ENCODE data around the gene VWA8. TPM values are rescaled to one million over a fixed set of nuclear protein-coding genes. Genes with fewer than 3 reads are reported as not detected.

VWA8 gene
- total and polyA plus RNA-seq, 2 experiments from 2014 or later = 6.3 to 24.6 TPM

DNA sequence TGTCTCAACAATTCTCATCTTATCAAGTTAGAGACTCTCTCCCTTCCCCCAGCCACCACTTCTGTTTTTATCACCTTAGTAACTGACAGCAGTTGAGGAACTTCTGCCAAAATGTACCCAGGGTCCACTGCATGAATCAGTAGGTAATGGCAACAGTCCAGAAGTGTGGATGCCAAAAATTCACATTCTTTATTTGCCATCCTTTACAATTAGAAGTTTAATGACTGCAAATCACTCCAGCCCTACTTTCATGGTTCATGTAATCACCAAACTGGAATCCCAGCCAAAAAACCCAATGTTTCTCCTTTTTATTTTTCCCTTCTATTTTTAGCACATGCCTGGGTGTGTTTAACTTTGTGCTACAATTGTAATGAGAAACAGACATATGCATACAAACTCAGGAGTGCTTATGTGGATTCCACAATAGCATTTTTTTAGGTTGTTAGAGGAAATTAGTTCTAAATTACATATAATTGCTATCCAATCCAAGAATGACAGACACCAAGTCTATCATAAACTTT, 260.1 kb downstream of the VWA8 start (continued):
- TF ChIP-seq ZNF114 (CRISPR knock-in tag; IDR thresholded peaks at IDR 0.05) (no peak), POLR2AphosphoS5 (IDR thresholded peaks at IDR 0.05; ENCODE audit: low read depth) (no peak), NANOG (IDR thresholded peaks at IDR 0.05; ENCODE audit: borderline replicate concordance) (no peak), STAT1 (IDR thresholded peaks at IDR 0.05; ENCODE audit: unreplicated experiment) (no peak)
- TF ChIP-seq, protein P1, sequence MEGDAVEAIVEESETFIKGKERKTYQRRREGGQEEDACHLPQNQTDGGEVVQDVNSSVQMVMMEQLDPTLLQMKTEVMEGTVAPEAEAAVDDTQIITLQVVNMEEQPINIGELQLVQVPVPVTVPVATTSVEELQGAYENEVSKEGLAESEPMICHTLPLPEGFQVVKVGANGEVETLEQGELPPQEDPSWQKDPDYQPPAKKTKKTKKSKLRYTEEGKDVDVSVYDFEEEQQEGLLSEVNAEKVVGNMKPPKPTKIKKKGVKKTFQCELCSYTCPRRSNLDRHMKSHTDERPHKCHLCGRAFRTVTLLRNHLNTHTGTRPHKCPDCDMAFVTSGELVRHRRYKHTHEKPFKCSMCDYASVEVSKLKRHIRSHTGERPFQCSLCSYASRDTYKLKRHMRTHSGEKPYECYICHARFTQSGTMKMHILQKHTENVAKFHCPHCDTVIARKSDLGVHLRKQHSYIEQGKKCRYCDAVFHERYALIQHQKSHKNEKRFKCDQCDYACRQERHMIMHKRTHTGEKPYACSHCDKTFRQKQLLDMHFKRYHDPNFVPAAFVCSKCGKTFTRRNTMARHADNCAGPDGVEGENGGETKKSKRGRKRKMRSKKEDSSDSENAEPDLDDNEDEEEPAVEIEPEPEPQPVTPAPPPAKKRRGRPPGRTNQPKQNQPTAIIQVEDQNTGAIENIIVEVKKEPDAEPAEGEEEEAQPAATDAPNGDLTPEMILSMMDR (conservative IDR thresholded peaks at IDR 0.05; ENCODE audit: low read depth in 2 of 2) = no peak

DNA sequence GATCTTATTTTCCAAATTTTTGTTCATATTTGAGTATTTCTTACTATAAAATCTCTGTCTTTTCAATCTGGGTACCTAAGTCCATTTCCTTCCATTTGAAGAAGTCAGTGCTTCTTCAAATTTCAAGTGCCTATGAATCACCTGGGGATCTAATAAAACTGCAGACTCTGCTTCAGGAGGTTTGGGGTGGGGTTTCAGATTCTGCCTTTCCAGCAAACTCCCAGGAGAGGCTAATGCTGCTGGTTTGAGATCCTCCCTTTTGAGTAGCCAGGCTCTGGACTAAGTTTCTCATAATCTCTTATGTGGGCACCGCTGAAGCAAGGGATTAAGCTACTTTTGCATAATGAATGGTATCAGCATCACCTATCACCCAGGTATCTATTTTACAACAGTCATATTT, 261.1 kb downstream of the VWA8 start:
- Histone ChIP-seq H3K27ac (ENCODE audit: low read depth) (no peak overlapping the region), H4K20me1 (replicated peaks; ENCODE audit: insufficient read depth) (no peaks in the 10 kb centered on the region), H3K36me3 (ENCODE audit: insufficient read depth) (no peaks in the 10 kb centered on the region), H3K4me1 (ENCODE audit: insufficient read depth) (peaks cover 29% of the 10 kb centered on the region), H3K9me2 (ENCODE audit: insufficient read depth) (no peaks in the 10 kb centered on the region), H3F3A (replicated peaks; ENCODE audit: low read depth) (no peaks in the 10 kb centered on the region), H3K27me3 (ENCODE audit: insufficient read depth) (no peaks in the 10 kb centered on the region), H3K4me3 (no peak overlapping the region), H3K79me2 (replicated peaks; ENCODE audit: insufficient read depth) (no peaks in the 10 kb centered on the region), H2AFZ (no peak overlapping the region), H3K4me2 (no peak overlapping the region)
- Mint-ChIP-seq H3K27me3 (ENCODE audit: insufficient read depth, low read depth, poor library complexity) (no peaks in the 10 kb centered on the region), H3K9me3 (no peaks in the 10 kb centered on the region), H3K36me3 (ENCODE audit: low read depth) (no peaks in the 10 kb centered on the region), H3K4me3 (no peak overlapping the region), H3K27ac (no peak overlapping the region), H3K4me1 (peaks cover 39% of the 10 kb centered on the region)
- no peak for ATAC-seq
- no peak for DNase-seq (ENCODE audit: low spot score)
- no peak for TF ChIP-seq EZH2 (IDR thresholded peaks at IDR 0.05; ENCODE audit: low read depth, unreplicated experiment)
- TF ChIP-seq CREB1 (CRISPR knock-in tag; IDR thresholded peaks at IDR 0.05; ENCODE audit: low read depth) = no peak
- TF ChIP-seq, protein P2, sequence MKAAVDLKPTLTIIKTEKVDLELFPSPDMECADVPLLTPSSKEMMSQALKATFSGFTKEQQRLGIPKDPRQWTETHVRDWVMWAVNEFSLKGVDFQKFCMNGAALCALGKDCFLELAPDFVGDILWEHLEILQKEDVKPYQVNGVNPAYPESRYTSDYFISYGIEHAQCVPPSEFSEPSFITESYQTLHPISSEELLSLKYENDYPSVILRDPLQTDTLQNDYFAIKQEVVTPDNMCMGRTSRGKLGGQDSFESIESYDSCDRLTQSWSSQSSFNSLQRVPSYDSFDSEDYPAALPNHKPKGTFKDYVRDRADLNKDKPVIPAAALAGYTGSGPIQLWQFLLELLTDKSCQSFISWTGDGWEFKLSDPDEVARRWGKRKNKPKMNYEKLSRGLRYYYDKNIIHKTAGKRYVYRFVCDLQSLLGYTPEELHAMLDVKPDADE (IDR thresholded peaks at IDR 0.05) = no peak
- TF ChIP-seq NANOG (IDR thresholded peaks at IDR 0.05; ENCODE audit: borderline replicate concordance) = no peak
- no peak for TF ChIP-seq EZH2phosphoT487 (IDR thresholded peaks at IDR 0.05; ENCODE audit: unreplicated experiment)
- no peak for TF ChIP-seq ZNF114 (CRISPR knock-in tag; IDR thresholded peaks at IDR 0.05)
- TF ChIP-seq STAT1 (IDR thresholded peaks at IDR 0.05; ENCODE audit: unreplicated experiment) = no peak
- no peak for TF ChIP-seq POLR2AphosphoS5 (IDR thresholded peaks at IDR 0.05; ENCODE audit: low read depth)
- TF ChIP-seq JUNB (IDR thresholded peaks at IDR 0.05; ENCODE audit: unreplicated experiment) = no peak
- TF ChIP-seq, protein P1 (conservative IDR thresholded peaks at IDR 0.05; ENCODE audit: low read depth in 2 of 2) = no peak
- TF ChIP-seq, protein P3, sequence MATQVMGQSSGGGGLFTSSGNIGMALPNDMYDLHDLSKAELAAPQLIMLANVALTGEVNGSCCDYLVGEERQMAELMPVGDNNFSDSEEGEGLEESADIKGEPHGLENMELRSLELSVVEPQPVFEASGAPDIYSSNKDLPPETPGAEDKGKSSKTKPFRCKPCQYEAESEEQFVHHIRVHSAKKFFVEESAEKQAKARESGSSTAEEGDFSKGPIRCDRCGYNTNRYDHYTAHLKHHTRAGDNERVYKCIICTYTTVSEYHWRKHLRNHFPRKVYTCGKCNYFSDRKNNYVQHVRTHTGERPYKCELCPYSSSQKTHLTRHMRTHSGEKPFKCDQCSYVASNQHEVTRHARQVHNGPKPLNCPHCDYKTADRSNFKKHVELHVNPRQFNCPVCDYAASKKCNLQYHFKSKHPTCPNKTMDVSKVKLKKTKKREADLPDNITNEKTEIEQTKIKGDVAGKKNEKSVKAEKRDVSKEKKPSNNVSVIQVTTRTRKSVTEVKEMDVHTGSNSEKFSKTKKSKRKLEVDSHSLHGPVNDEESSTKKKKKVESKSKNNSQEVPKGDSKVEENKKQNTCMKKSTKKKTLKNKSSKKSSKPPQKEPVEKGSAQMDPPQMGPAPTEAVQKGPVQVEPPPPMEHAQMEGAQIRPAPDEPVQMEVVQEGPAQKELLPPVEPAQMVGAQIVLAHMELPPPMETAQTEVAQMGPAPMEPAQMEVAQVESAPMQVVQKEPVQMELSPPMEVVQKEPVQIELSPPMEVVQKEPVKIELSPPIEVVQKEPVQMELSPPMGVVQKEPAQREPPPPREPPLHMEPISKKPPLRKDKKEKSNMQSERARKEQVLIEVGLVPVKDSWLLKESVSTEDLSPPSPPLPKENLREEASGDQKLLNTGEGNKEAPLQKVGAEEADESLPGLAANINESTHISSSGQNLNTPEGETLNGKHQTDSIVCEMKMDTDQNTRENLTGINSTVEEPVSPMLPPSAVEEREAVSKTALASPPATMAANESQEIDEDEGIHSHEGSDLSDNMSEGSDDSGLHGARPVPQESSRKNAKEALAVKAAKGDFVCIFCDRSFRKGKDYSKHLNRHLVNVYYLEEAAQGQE (IDR thresholded peaks at IDR 0.05; ENCODE audit: unreplicated experiment) = no peak

All from GM23338 (cell line).